Peyer's patch (tissue), 4 donors: ENCODE measurements around the gene NEK6. TPM values are rescaled to one million over a fixed set of nuclear protein-coding genes. Genes with fewer than 3 reads are reported as not detected.
A peak's percentile ranks its signal among the peaks of the same experiment; 100 is the strongest.

Source experiments
- DNase-seq, 3 donors: peaks; one replicate each; pipeline ENCODE4 v3.0.0-alpha.2; 2017 to 2019
- H3K27ac ChIP-seq, 4 donors: fragments of 200-600 bp; sonication (generic); one replicate each; pipeline ENCODE4 v1.5.1; 2016 to 2019
- H3K27me3 ChIP-seq, 2 donors: fragments of 200-600 bp; sonication (generic); one replicate each; pipeline ENCODE4 v1.5.1; 2019
- H3K36me3 ChIP-seq, 3 donors: fragments of 200-600 bp; sonication (generic); one replicate each; pipeline ENCODE4 v1.5.1; 2016 to 2019
- H3K4me1 ChIP-seq, 4 donors: fragments of 200-600 bp; sonication (generic); one replicate each; pipeline ENCODE4 v1.5.1; 2016 to 2019
- H3K4me3 ChIP-seq, 4 donors: fragments of 200-600 bp; sonication (generic); 1 replicate in 3 of 4; 2 replicates in 1 of 4; pipeline ENCODE4 v1.5.1; 2016 to 2019; ENCODE audit warnings: mild to moderate bottlenecking in 1 of 4
- H3K9me3 ChIP-seq, 4 donors: fragments of 200-600 bp; sonication (generic); one replicate each; pipeline ENCODE4 v1.5.1; 2016 to 2019; ENCODE audit warnings: mild to moderate bottlenecking in 1 of 4
- POLR2A ChIP-seq, 2 donors: fragments of 450-650 bp; IDR thresholded peaks; one replicate each; pipeline ENCODE4 v1.5.1; 2017; ENCODE audit warnings: antibody characterized with exemption in 2 of 2, mild to moderate bottlenecking in 2 of 2, moderate library complexity in 2 of 2
- total RNA-seq, 4 donors: library from RNA; depleted of rRNA; stranded (reverse); fragments of >200 nt; gene quantifications; one replicate each; pipeline ENCODE4 v1.1.0, GENCODE V29; 2016
- TF ChIP-seq, protein P1 (sequence below), 6 experiments: fragments of 450-650 bp in 4 of 6; fragments of 200-600 bp in 2 of 6; sonication (generic) in 1 of 6; IDR thresholded peaks; one replicate each; pipeline ENCODE4 v1.5.1; 2017 to 2019; ENCODE audit warnings: antibody characterized with exemption in 6 of 6, mild to moderate bottlenecking in 3 of 6, moderate library complexity in 1 of 6

Gene NEK6
- total RNA-seq, 4 donors from 2014 or later: 38.4 to 77.6 (median 46.9) TPM

- no peak for TF ChIP-seq POLR2A (IDR thresholded peaks at IDR 0.05)
- TF ChIP-seq, protein P1, sequence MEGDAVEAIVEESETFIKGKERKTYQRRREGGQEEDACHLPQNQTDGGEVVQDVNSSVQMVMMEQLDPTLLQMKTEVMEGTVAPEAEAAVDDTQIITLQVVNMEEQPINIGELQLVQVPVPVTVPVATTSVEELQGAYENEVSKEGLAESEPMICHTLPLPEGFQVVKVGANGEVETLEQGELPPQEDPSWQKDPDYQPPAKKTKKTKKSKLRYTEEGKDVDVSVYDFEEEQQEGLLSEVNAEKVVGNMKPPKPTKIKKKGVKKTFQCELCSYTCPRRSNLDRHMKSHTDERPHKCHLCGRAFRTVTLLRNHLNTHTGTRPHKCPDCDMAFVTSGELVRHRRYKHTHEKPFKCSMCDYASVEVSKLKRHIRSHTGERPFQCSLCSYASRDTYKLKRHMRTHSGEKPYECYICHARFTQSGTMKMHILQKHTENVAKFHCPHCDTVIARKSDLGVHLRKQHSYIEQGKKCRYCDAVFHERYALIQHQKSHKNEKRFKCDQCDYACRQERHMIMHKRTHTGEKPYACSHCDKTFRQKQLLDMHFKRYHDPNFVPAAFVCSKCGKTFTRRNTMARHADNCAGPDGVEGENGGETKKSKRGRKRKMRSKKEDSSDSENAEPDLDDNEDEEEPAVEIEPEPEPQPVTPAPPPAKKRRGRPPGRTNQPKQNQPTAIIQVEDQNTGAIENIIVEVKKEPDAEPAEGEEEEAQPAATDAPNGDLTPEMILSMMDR (IDR thresholded peaks at IDR 0.05): no peak
- Histone ChIP-seq H3K4me3 (peak overlapping the region in 3 of 4 donors; percentile 1 to 11 (median 2)), H3K27ac (peak overlapping the region; percentile 79 to 96 (median 89)), H3K36me3 (no peaks in the 10 kb centered on the region), H3K4me1 (peaks cover 3 to 71% (median 25%) of the 10 kb centered on the region in 4 donors), H3K27me3 (no peaks in the 10 kb centered on the region), H3K9me3 (no peaks in the 10 kb centered on the region)
- DNase-seq: peak in 2 of 3 donors; percentile 61 to 77
Observed at GRCh38 chr9:124260769-124261603, 3.2 kb downstream of the NEK6 start.

DNA sequence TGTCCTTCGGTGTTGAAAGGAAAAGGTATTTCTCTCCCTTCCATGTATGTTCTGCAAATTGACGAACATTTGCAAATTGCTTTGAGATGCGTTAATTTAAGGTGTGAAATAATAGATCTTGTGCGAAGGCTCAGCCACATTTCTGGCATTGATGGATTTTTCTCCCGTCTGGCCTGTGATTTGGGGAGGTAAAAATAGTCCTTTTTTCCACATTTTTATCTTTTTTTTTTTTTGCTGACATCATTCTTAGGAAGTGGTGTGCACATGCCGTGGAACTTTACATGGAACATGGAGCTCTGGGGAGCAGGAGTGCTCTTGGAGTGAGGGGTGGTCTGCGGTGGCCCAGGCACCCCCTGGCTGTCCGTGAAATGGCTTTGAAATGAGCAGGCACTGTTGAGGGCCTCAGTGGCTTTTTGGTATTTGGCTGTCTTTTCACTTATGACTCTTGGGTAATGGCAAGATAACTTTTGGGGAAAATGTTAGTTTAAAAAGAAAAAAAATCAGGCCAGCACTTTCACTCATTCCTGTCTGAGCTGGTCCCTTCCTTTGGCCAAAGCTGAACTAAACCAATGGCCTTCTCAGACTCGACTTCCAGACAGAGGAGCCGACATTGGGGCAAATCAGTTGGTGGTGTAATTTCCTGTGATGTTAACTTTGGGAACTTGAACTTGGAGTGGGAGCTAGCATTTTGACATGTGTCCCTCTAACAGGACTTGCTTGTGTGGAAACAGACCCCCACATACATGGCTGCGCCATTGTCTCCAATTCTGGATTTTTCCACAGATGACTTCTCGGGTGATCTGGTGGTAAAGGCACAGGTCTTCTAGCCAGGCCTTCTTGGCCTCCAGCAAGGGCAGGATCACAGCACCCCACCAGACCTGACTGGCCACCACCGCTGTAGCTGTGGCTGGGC is 4.2 kb downstream of the NEK6 start:
- TF ChIP-seq POLR2A (IDR thresholded peaks at IDR 0.05): no peak
- TF ChIP-seq, protein P1 (IDR thresholded peaks at IDR 0.05): no peak
- Histone ChIP-seq H3K27me3 (no peaks in the 10 kb centered on the region), H3K36me3 (no peaks in the 10 kb centered on the region), H3K9me3 (no peaks in the 10 kb centered on the region), H3K4me3 (peak overlapping the region in 2 of 4 donors; percentile 2 to 11), H3K4me1 (peaks cover 3 to 81% (median 27%) of the 10 kb centered on the region in 4 donors), H3K27ac (peak overlapping the region; percentile 79 to 96 (median 89))
- DNase-seq: no peak

- no peaks in the 10 kb centered on the region for H3K27me3 ChIP-seq
- H3K4me3 ChIP-seq: no peak overlapping the region
- no peak for DNase-seq
- TF ChIP-seq, protein P1 (IDR thresholded peaks at IDR 0.05): no peak
- TF ChIP-seq POLR2A (IDR thresholded peaks at IDR 0.05): no peak
- peak overlapping the region in 3 of 4 donors; percentile 69 to 88 (median 79) for H3K27ac ChIP-seq
- no peaks in the 10 kb centered on the region for H3K9me3 ChIP-seq
- H3K36me3 ChIP-seq: no peaks in the 10 kb centered on the region
- peaks cover 3 to 87% (median 30%) of the 10 kb centered on the region in 4 donors for H3K4me1 ChIP-seq
Observed at GRCh38 chr9:124262649-124262972, 4.9 kb downstream of the NEK6 start.

GRCh38 chr9:124263213-124263612 is 5.5 kb downstream of the NEK6 start:
- no peak for TF ChIP-seq POLR2A (IDR thresholded peaks at IDR 0.05)
- TF ChIP-seq, protein P1 (IDR thresholded peaks at IDR 0.05): no peak
- Histone ChIP-seq H3K4me1 (peaks cover 3 to 88% (median 32%) of the 10 kb centered on the region in 4 donors), H3K36me3 (no peaks in the 10 kb centered on the region), H3K27me3 (no peaks in the 10 kb centered on the region), H3K4me3 (peak overlapping the region in 1 of 4 donors; percentile 22), H3K9me3 (no peaks in the 10 kb centered on the region), H3K27ac (peak overlapping the region; percentile 51 to 88 (median 64))
- DNase-seq: no peak

- Histone ChIP-seq H3K4me3 (peak overlapping the region in 2 of 4 donors; percentile 7 to 22), H3K27me3 (no peaks in the 10 kb centered on the region), H3K4me1 (peaks cover 3 to 87% (median 32%) of the 10 kb centered on the region in 4 donors), H3K36me3 (no peaks in the 10 kb centered on the region), H3K27ac (peak overlapping the region; percentile 51 to 69 (median 63)), H3K9me3 (no peaks in the 10 kb centered on the region)
- DNase-seq: peak in 1 of 3 donors; percentile 72
- TF ChIP-seq POLR2A (IDR thresholded peaks at IDR 0.05): no peak
- TF ChIP-seq, protein P1 (IDR thresholded peaks at IDR 0.05): no peak
Observed at GRCh38 chr9:124263800-124264426, 6.2 kb downstream of the NEK6 start.
